ENCODE measurements around the gene CAMKMT.

GRCh38 chr2:44388877-44389276 is 27.1 kb downstream of the CAMKMT start:
- TF ChIP-seq CTCF (conservative IDR thresholded peaks at IDR 0.05; ENCODE audit: low read length), result no peak
- TF ChIP-seq EZH2phosphoT487 (IDR thresholded peaks at IDR 0.05; ENCODE audit: borderline replicate concordance, low read depth, low read length), result no peak
